GM23338 (cell line): ENCODE measurements around the gene PPIF. TPM values are rescaled to one million over a fixed set of nuclear protein-coding genes. Genes with fewer than 3 reads are reported as not detected.

Source experiments
- ATAC-seq: fragments of 200-7000 bp; cut with Tn5 transposase; 3 replicates; pipeline ENCODE4 v1.9.1; 2020
- DNase-seq: peaks from one replicate; pipeline ENCODE4 v3.0.0-alpha.2; 2015; ENCODE audit warnings: low spot score
- H2AFZ ChIP-seq: fragments of 200-600 bp; sonication (generic); 2 replicates; pipeline ENCODE4 v1.8.0; 2016; ENCODE audit warnings: antibody characterized with exemption, mild to moderate bottlenecking, moderate library complexity
- H3F3A ChIP-seq: fragments of 200-600 bp; sonication (generic); replicated peaks from 2 replicates; pipeline ENCODE4 v1.8.0; 2017; ENCODE audit warnings: antibody characterized with exemption, mixed run types, low read depth
- H3K27ac ChIP-seq: fragments of 200-600 bp; sonication (generic); 2 replicates; pipeline ENCODE4 v1.6.1; 2016; ENCODE audit warnings: low read depth
- H3K27me3 ChIP-seq: fragments of 200-600 bp; sonication (generic); 2 replicates; pipeline ENCODE4 v1.8.0; 2016; ENCODE audit warnings: mild to moderate bottlenecking, mixed run types, moderate library complexity; ENCODE audit not compliant: insufficient read depth
- H3K36me3 ChIP-seq: fragments of 200-600 bp; sonication (generic); 2 replicates; pipeline ENCODE4 v1.8.0; 2016; ENCODE audit warnings: mild to moderate bottlenecking; ENCODE audit not compliant: insufficient read depth
- H3K4me1 ChIP-seq: fragments of 200-600 bp; sonication (generic); 2 replicates; pipeline ENCODE4 v1.8.0; 2016; ENCODE audit warnings: mild to moderate bottlenecking, moderate library complexity; ENCODE audit not compliant: insufficient read depth
- H3K4me2 ChIP-seq: fragments of 200-600 bp; sonication (generic); 2 replicates; pipeline ENCODE4 v1.7.1; 2017; ENCODE audit warnings: mixed run types
- H3K4me3 ChIP-seq: fragments of 200-600 bp; sonication (generic); 2 replicates; pipeline ENCODE4 v1.6.1; 2016; ENCODE audit warnings: mixed run types
- H3K79me2 ChIP-seq: fragments of 200-600 bp; sonication (generic); replicated peaks from 2 replicates; pipeline ENCODE4 v1.8.0; 2017; ENCODE audit warnings: mild to moderate bottlenecking; ENCODE audit not compliant: insufficient read depth
- H3K9me2 ChIP-seq: fragments of 200-600 bp; sonication (generic); 2 replicates; pipeline ENCODE4 v1.8.0; 2017; ENCODE audit not compliant: insufficient read depth
- H4K20me1 ChIP-seq: fragments of 200-600 bp; sonication (generic); replicated peaks from 2 replicates; pipeline ENCODE4 v1.8.0; 2017; ENCODE audit warnings: mild to moderate bottlenecking; ENCODE audit not compliant: insufficient read depth
- H3K27ac Mint-ChIP-seq: 2 replicates; pipeline ENCODE4 v1.8.0; 2020; ENCODE audit warnings: inconsistent platforms, mild to moderate bottlenecking, moderate library complexity, mixed read lengths
- H3K27me3 Mint-ChIP-seq: 3 replicates; pipeline ENCODE4 v1.8.0; 2022; ENCODE audit warnings: low read depth, mild to moderate bottlenecking, moderate library complexity, mixed read lengths, inconsistent platforms; ENCODE audit not compliant: insufficient read depth, poor library complexity
- H3K36me3 Mint-ChIP-seq: 3 replicates; pipeline ENCODE4 v1.8.0; 2021; ENCODE audit warnings: low read depth, mild to moderate bottlenecking, inconsistent platforms, moderate library complexity, mixed read lengths
- H3K4me1 Mint-ChIP-seq: 3 replicates; pipeline ENCODE4 v1.8.0; 2020; ENCODE audit warnings: mild to moderate bottlenecking, inconsistent platforms, mixed read lengths
- H3K4me3 Mint-ChIP-seq: 3 replicates; pipeline ENCODE4 v1.8.0; 2021; ENCODE audit warnings: moderate library complexity, mild to moderate bottlenecking, inconsistent platforms, mixed read lengths
- H3K9me3 Mint-ChIP-seq: 3 replicates; pipeline ENCODE4 v1.8.0; 2020; ENCODE audit warnings: moderate library complexity, mild to moderate bottlenecking, inconsistent platforms, mixed read lengths
- JUNB ChIP-seq: IDR thresholded peaks from one replicate; pipeline ENCODE4 v1.6.1; 2016; ENCODE audit warnings: antibody characterized with exemption; ENCODE audit not compliant: unreplicated experiment
- NANOG ChIP-seq: IDR thresholded peaks from 2 replicates; pipeline ENCODE4 v1.6.1; 2016; ENCODE audit warnings: antibody characterized with exemption, borderline replicate concordance
- POLR2AphosphoS5 ChIP-seq: IDR thresholded peaks from 2 replicates; pipeline ENCODE4 v1.6.1; 2016; ENCODE audit warnings: antibody characterized with exemption, low read depth
- ZNF331 ChIP-seq: fragments of 250-450 bp; sonication (Bioruptor Pico); IDR thresholded peaks from 2 replicates; pipeline ENCODE4 v1.5.0; 2020; ENCODE audit warnings: low read depth, mild to moderate bottlenecking, moderate library complexity
- ZNF462 ChIP-seq: fragments of 250-450 bp; sonication (Bioruptor Pico); IDR thresholded peaks from 2 replicates; pipeline ENCODE4 v1.5.0; 2020; ENCODE audit warnings: mild to moderate bottlenecking, moderate library complexity
- polyA plus RNA-seq: library from polyadenylated mRNA; unstranded; fragments of >200 nt; fragmentation: Nextera tagmentation; extraction: Ambion mirVana; gene quantifications from 2 replicates; pipeline ENCODE4 v1.2.1, GENCODE V29; 2016
- total RNA-seq: library from RNA; depleted of rRNA; stranded (reverse); fragments of >200 nt; shearing (Covaris generic); gene quantifications from 2 replicates; pipeline ENCODE4 v1.2.3, GENCODE V29; 2014

Gene PPIF
- total and polyA plus RNA-seq, 2 experiments from 2014 or later, result 32.1 to 43.6 TPM

- TF ChIP-seq ZNF462 (CRISPR knock-in tag) (no peak), ZNF331 (CRISPR knock-in tag) (no peak), JUNB (no peak)
Measured at GRCh38 chr10:79393924-79394610, 46.8 kb downstream of the PPIF start (continued).

GRCh38 chr10:79394664-79395063, 47.4 kb downstream of the PPIF start:
- Histone ChIP-seq H3K4me1 (peaks cover 5% of the 10 kb centered on the region), H3K36me3 (no peaks in the 10 kb centered on the region), H4K20me1 (no peaks in the 10 kb centered on the region), H3K9me2 (no peaks in the 10 kb centered on the region), H3F3A (no peaks in the 10 kb centered on the region), H3K27me3 (no peaks in the 10 kb centered on the region), H2AFZ (no peak overlapping the region), H3K4me3 (no peak overlapping the region), H3K4me2 (no peak overlapping the region), H3K27ac (no peak overlapping the region), H3K79me2 (no peaks in the 10 kb centered on the region)
- H3K27me3 Mint-ChIP-seq, result peaks cover 2% of the 10 kb centered on the region
- no peak overlapping the region for H3K4me3 Mint-ChIP-seq
- H3K36me3 Mint-ChIP-seq, result no peaks in the 10 kb centered on the region
- H3K4me1 Mint-ChIP-seq, result peaks cover 13% of the 10 kb centered on the region
- ATAC-seq, result no peak
- H3K9me3 Mint-ChIP-seq, result no peaks in the 10 kb centered on the region
- H3K27ac Mint-ChIP-seq, result no peak overlapping the region
- DNase-seq, result no peak
- TF ChIP-seq POLR2AphosphoS5 (no peak), ZNF462 (CRISPR knock-in tag) (no peak), NANOG (no peak)
